PC-9 (cell line): ENCODE measurements around the gene MMD2.
"Not testable (repeated sequence)": the region's sequence is repeated elsewhere in the genome, so short reads cannot be mapped to it uniquely, and the experiment has no call there.

Source experiments
- EZH2 ChIP-seq: fragments of 200-600 bp; sonication (generic); IDR thresholded peaks from 2 replicates; pipeline ENCODE4 v1.8.0; 2017; ENCODE audit warnings: antibody characterized with exemption, low read depth
- TF ChIP-seq, protein P1 (sequence below): fragments of 200-600 bp; sonication (generic); conservative IDR thresholded peaks from 2 replicates; pipeline ENCODE4 v1.6.1; 2017; ENCODE audit warnings: mixed run types, antibody characterized with exemption, mild to moderate bottlenecking, moderate library complexity

DNA sequence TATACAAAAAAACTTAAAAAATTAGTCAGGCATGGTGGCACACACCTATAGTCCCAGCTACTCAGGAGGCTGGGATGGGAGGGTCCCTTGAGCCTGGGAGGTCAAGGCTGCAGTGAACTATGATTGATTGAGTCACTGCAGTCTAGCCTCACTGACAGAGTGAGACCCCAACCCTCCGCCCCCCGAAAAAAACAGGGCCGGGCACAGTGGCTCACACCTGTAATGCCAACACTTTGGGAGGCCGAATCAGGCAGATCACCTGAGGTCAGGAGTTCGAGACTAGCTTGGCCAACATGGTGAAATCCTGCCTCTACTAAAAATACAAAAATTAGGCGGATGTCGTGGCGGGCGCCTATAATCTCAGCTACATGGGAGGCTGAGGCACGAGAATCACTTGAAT, 13.5 kb upstream of the MMD2 start:
- TF ChIP-seq, protein P1, sequence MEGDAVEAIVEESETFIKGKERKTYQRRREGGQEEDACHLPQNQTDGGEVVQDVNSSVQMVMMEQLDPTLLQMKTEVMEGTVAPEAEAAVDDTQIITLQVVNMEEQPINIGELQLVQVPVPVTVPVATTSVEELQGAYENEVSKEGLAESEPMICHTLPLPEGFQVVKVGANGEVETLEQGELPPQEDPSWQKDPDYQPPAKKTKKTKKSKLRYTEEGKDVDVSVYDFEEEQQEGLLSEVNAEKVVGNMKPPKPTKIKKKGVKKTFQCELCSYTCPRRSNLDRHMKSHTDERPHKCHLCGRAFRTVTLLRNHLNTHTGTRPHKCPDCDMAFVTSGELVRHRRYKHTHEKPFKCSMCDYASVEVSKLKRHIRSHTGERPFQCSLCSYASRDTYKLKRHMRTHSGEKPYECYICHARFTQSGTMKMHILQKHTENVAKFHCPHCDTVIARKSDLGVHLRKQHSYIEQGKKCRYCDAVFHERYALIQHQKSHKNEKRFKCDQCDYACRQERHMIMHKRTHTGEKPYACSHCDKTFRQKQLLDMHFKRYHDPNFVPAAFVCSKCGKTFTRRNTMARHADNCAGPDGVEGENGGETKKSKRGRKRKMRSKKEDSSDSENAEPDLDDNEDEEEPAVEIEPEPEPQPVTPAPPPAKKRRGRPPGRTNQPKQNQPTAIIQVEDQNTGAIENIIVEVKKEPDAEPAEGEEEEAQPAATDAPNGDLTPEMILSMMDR: not testable (repeated sequence)
- TF ChIP-seq EZH2: not testable (repeated sequence)
